ENCODE data around the gene STK38.

DNA sequence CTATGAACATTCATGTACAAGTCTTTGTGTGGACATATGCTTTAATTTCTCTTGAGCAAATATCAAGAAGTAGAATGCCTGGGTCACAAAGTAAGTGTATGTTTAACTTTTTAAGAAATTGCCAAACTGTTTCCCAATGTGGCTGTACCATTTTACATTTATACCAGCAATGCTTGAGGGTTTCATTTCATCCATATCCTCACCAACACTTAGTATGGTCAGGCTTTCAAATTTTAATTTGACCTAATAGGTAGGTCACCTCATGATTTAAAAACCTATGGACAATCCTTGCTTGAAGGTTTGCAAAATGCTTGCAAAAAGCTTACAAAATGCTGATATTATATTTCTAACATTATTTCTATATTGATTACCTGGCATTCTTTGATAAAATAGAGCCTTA lies 27.4 kb upstream of the STK38 start:
- TF ChIP-seq, protein P1, sequence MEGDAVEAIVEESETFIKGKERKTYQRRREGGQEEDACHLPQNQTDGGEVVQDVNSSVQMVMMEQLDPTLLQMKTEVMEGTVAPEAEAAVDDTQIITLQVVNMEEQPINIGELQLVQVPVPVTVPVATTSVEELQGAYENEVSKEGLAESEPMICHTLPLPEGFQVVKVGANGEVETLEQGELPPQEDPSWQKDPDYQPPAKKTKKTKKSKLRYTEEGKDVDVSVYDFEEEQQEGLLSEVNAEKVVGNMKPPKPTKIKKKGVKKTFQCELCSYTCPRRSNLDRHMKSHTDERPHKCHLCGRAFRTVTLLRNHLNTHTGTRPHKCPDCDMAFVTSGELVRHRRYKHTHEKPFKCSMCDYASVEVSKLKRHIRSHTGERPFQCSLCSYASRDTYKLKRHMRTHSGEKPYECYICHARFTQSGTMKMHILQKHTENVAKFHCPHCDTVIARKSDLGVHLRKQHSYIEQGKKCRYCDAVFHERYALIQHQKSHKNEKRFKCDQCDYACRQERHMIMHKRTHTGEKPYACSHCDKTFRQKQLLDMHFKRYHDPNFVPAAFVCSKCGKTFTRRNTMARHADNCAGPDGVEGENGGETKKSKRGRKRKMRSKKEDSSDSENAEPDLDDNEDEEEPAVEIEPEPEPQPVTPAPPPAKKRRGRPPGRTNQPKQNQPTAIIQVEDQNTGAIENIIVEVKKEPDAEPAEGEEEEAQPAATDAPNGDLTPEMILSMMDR (conservative IDR thresholded peaks at IDR 0.05; ENCODE audit: low read depth, low read length): no peak
- TF ChIP-seq EZH2phosphoT487 (IDR thresholded peaks at IDR 0.05; ENCODE audit: borderline replicate concordance, low read length): no peak
- TF ChIP-seq EZH2 (IDR thresholded peaks at IDR 0.05; ENCODE audit: low read length, unreplicated experiment): no peak
